GM13976 (cell line): Measurements from ENCODE around the gene GPT2.

Experiments used
- DNase-seq: peaks from one replicate; pipeline ENCODE4 v3.0.0; 2012; ENCODE audit warnings: low spot score
- CTCF ChIP-seq: IDR thresholded peaks from 2 replicates; pipeline ENCODE4 v1.5.1; 2012; ENCODE audit warnings: borderline replicate concordance, mild to moderate bottlenecking; ENCODE audit not compliant: insufficient read depth; ENCODE audit errors: extremely low read depth, missing control alignments, control extremely low read depth
- in situ Hi-C: fragments of 300-500 bp; cut with MboI; formaldehyde crosslinking; loops from one replicate; pipeline ENCODE4 v1.12.0; 2022; ENCODE audit warnings: low sequenced_read_pairs, mixed read lengths, inconsistent platforms; ENCODE audit not compliant: unreplicated experiment

GPT2 gene

DNA sequence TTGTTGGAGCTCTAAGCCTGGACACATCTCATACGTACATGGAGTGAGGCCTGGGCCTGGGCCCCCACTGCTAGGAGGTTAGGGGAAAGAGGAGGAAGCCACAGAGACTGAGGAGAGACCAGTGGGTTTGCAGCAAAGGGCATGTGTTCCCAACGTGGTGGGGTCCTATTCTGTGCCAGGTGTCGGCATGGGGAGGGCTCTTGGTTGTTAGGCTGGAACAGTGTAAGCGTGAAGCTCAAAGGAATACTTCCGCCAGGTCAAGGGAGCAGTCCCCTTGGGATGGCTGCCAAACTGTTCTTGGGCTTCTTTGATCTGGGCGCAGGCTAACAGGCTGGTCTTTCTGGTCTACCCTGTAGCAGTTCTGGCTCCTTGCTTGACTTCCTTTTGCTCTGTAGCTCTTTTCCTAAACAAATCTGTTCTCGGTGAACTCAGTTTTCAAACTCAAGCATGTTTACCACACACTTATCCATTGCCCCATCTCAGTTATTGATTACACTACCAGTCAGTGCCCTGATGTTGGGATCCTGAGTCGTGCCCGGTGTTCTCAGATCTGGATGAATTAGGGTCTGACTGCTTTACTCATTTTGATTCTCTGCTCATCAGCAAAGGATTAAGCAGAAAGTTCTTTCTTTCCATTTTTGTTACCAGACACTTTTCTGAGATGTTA lies 36.4 kb downstream of the GPT2 start:
- in situ Hi-C loops, result no loop called here
- TF ChIP-seq CTCF, result no peak
- no peak for DNase-seq

DNA sequence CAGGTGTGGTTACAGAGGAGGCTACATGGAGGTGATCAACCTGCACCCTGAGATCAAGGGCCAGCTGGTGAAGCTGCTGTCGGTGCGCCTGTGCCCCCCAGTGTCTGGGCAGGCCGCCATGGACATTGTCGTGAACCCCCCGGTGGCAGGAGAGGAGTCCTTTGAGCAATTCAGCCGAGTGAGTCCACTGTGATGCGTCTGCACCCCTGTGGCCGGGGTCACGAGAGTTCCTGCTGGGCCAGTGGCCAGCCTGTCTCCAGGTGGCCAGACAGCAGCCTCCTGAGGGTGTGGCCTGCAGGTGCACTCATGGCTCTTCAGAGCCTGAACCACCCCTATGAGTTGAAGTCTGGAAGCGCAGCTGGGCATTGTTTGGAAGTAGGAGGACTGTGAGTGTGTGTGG lies 38.1 kb downstream of the GPT2 start:
- in situ Hi-C loops, result no loop called here
- no peak for DNase-seq
- TF ChIP-seq CTCF, result no peak

- in situ Hi-C loops, result no loop called here
- no peak for TF ChIP-seq CTCF
- DNase-seq, result no peak
Observed at GRCh38 chr16:46923513-46924295, 39.5 kb downstream of the GPT2 start.

- DNase-seq, result no peak
- no peak for TF ChIP-seq CTCF
- in situ Hi-C loops, result no loop called here
Observed at GRCh38 chr16:46924402-46924801, 40.2 kb downstream of the GPT2 start.

DNA sequence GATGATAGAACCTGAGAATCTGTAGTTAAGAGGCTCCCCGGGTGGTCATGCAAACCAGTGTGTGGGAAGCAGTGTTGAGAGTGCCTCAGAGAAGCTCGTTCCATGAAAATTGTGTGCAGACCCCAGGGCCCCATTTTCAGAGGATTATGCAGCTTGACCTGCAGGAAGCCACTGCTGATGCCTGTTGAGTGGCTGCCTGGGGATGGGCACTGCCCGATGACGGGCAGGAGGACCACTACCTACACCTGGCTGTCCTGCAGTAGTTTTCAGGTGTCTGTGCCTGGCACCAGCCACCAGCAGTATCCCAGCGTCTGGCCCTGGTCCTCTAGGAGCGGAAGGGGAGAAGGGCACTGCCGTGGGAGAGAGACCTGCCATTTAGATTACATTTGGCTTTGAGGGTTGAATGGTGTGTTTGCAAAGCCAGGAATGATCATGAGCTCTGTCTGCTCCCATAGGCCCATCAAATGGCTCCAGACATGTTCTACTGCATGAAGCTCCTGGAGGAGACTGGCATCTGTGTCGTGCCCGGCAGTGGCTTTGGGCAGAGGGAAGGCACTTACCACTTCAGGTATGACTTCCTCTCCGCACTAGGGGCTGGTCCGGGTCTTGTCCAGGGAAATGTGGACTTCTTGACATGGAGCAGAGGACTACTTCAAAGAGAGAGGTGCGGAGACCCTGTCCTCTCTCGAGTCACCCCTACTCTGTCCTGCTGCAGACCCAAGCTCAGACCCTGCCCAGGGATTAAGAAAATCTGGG lies 42.5 kb downstream of the GPT2 start:
- TF ChIP-seq CTCF, result no peak
- in situ Hi-C loops, result no loop called here
- DNase-seq, result no peak

- no peak for TF ChIP-seq CTCF
- in situ Hi-C loops, result no loop called here
- DNase-seq, result no peak
Observed at GRCh38 chr16:46927273-46927672, 43.1 kb downstream of the GPT2 start.
